GM18873 (cell line): ENCODE results near the gene ATP5PO.
"Not testable (repeated sequence)": the region's sequence is repeated elsewhere in the genome, so short reads cannot be mapped to it uniquely, and the experiment has no call there.

Experiments used
- ATAC-seq: cut with Tn5 transposase; IDR thresholded peaks from one replicate; pipeline ENCODE4 v1.9.1; 2021; ENCODE audit warnings: mild to moderate bottlenecking, moderate library complexity, moderate number of reproducible peaks; ENCODE audit not compliant: unreplicated experiment, low FRiP score

Gene ATP5PO

GRCh38 chr21:33872881-33873515 lies 42.6 kb downstream of the ATP5PO start:
- ATAC-seq = no peak

DNA sequence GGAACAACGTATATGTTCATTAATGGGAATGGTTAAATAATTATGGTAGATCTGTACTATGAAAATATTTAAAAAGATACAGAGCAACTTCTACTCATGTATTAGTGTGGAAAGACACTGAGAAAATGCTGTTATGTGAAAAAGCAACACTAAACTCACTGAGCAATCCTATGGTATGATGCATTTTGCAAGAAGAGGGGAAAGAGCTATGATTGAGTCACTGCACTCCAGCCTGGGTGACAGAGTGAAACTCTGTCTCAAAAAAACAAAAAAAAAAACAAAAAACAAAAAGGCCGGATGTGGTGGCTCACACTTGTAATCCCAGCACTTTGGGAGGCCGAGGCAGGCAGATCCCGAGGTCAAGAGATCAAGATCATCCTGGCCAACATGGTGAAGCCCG lies 44.4 kb downstream of the ATP5PO start:
- no peak for ATAC-seq

- ATAC-seq = no peak
Measured at GRCh38 chr21:33870768-33871167, 44.8 kb downstream of the ATP5PO start.

GRCh38 chr21:33869873-33870272 lies 45.7 kb downstream of the ATP5PO start:
- ATAC-seq = no peak

GRCh38 chr21:33867868-33868267 lies 47.7 kb downstream of the ATP5PO start:
- not testable (repeated sequence) for ATAC-seq

DNA sequence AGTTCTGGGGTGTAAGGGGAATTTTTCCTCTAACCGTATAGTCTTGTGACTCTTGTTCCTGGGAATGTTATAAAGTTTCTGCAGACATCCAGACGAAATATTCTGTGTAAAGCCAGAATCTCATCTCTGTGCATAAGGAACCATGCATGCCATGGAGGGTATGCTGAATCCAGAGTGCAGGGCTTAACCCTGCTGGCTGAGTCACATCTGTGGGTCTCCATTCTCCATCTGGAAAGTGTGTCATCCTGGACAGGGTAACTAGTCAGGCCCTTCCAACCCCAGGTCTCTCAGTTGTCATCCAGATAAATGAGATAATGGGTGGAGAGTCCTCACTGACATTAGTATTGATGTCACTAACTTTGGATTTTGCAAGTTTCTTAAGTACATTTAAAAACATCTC lies 48.8 kb downstream of the ATP5PO start:
- no peak for ATAC-seq

- no peak for ATAC-seq
Measured at GRCh38 chr21:33865996-33866575, 49.5 kb downstream of the ATP5PO start.

DNA sequence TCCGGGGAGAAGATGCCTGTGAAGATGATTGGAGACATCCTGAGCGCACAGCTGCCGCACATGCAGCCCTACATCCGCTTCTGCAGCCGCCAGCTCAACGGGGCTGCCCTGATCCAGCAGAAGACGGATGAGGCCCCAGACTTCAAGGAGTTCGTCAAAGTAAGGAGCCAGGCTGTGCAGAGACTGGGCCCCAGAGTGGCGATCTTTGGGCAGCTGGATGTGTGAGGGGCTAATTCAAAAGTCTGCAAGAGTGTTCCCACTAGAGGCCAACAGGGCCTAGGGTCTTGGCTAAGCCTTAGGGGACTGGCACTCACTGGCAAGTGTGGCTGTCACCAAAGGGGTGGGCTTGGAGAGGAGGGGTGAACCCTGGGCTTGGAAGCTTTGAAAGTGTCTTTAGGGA lies 50.4 kb downstream of the ATP5PO start:
- ATAC-seq = no peak

DNA sequence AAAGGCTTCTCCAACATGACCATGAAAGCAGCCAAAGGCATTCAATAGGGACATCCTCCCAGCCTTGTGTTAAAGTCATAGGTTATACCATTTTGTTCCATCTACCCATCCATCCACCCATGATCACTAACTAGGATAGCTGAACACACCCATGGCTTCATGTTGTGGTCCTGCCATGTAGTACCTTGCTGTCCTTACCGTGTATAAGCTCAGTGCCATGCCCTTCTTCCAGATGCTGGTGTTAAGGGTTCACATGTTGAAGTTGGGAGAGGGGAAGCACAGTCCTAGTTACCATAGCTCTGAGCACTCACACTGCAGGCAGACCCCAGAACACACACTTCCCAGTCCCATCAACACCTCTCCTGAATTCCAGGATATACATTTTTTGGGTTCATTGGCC lies 51.5 kb downstream of the ATP5PO start:
- ATAC-seq = no peak

- not testable (repeated sequence) for ATAC-seq
Measured at GRCh38 chr21:33863191-33863590, 52.4 kb downstream of the ATP5PO start.

DNA sequence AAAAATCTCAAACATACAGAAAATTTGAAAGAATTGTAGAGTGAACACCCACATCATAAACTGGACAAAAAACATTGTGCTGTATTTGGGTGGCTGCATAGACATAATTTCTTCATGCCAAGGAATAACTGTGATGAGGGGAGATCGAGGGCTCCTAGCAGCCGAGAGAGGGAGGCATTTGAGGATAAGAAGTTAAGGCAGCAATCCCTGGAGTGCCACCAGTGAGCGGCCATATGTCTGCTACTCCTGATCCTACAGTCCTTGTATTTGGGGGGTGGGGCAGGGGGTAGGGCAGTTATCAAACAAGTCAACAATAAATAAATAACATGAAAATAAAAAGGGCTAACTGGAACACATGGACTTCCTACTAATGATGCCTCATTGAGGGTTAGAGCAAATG lies 54.5 kb downstream of the ATP5PO start:
- no peak for ATAC-seq

DNA sequence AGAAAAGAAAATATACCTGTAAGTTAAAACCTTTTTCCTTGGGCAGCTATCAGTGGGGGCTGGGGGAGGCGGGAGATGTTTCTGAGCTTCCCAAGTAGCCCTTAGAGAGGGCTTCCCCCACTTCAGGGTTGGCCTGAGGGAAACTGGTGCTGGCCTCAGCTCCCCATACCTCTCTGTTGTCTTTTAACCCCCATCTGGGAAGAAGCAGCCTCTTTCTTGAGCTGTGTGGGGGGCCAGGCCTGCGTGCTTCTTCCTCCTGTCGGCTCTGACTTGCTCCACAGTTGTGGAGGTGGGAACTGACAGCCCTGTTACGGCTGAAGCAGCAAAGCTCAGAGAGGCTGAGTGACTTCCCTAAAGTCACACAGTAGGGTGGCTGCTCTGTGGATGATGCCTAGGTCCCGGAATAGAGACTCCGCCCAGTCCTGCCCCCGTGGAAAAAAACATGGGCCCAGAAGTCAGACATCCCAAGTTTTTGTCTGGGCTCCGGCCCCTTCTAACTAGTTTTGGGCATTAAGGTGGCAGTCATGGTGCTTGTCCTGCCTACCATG lies 55.2 kb downstream of the ATP5PO start:
- no peak for ATAC-seq

GRCh38 chr21:33859373-33860102 lies 56.1 kb downstream of the ATP5PO start:
- no peak for ATAC-seq

- no peak for ATAC-seq
Measured at GRCh38 chr21:33858667-33859372, 56.8 kb downstream of the ATP5PO start.

- no peak for ATAC-seq
Measured at GRCh38 chr21:33857846-33858666, 57.5 kb downstream of the ATP5PO start.

DNA sequence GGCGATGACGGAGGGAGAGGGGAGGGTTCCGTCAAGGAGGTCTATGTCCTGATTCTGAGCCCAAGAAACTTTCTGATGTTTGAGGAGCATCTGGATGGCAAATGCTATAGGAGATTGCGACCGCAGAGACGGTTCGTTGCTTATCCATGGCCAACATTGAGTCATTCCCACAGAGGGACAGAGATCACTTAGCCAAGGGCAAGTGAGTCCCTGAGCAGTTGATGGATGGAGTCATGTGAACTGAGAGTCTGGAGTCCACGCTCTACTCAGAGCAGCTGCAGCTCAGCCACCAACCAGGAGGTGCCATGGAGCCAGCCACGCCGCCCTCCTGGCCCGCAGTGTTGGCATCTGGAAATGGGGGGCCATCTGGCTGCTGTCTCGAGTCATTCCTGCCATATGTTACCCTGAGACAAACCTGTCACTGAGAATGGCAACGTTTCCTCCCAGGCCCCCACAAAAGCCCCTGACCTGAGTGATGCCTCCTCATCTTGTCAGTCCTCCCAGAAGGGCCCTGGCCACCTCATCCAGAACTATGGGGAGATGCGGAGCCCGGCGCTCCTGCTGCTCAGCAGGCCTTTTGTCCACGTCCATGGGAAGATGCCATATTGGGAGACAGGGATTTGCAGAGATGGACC lies 58.6 kb downstream of the ATP5PO start:
- no peak for ATAC-seq

GRCh38 chr21:33855190-33855589 lies 60.4 kb downstream of the ATP5PO start:
- ATAC-seq = no peak

DNA sequence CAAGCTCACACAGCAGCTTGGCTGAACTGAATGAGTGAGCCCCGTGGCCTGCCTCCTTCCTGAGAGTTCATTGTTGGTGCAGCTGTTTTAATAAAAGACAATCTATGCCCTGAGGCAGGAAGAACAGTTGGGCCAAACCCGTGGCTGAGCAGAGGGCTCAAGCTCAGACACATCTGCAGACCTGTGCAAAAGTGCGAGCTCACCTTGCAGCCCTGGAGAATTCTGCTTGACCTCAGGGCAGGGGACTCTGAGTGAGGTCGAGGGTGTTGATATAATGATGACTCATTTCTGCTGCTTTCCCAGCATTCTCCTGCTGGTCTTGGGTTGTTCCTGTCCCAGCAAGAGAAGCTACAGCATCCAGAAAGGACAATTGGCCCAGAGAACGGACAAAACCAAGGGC lies 61.0 kb downstream of the ATP5PO start:
- ATAC-seq = no peak
